GM12892 (cell line): ENCODE data around the gene ABCG4.

Experiments used
- DNase-seq: peaks from one replicate; pipeline ENCODE4 v3.0.0; 2011; ENCODE audit not compliant: insufficient read length
- FAIRE-seq: peaks from 2 replicates; lab custom pipeline; 2011; peaks lifted over from hg19 to GRCh38; lab: Jason Lieb, UNC
- POLR2A ChIP-seq: IDR thresholded peaks from 2 replicates; pipeline ENCODE4 v1.6.1; 2011; ENCODE audit warnings: low read depth, low read length, control low read depth
- POLR2AphosphoS5 ChIP-seq: IDR thresholded peaks from 2 replicates; pipeline ENCODE4 v1.6.1; 2011; ENCODE audit warnings: low read depth, low read length, control low read depth
- TAF1 ChIP-seq: IDR thresholded peaks from 2 replicates; pipeline ENCODE4 v1.6.1; 2011; ENCODE audit warnings: low read depth, mild to moderate bottlenecking, control low read depth, low read length, borderline replicate concordance

Gene ABCG4

GRCh38 chr11:119108146-119108856 lies 40.6 kb upstream of the ABCG4 start:
- FAIRE-seq (peak; percentile 97), DNase-seq (no peak)
- TF ChIP-seq POLR2AphosphoS5 (no peak), TAF1 (no peak), POLR2A (no peak)

- TF ChIP-seq POLR2A (no peak), TAF1 (no peak), POLR2AphosphoS5 (no peak)
- no peak for DNase-seq
- no peak for FAIRE-seq
Measured at GRCh38 chr11:119108857-119109221, 40.0 kb upstream of the ABCG4 start.

- no peak for FAIRE-seq
Measured at GRCh38 chr11:119109843-119110242, 39.0 kb upstream of the ABCG4 start.

GRCh38 chr11:119110439-119110838 lies 38.4 kb upstream of the ABCG4 start:
- no peak for DNase-seq
- FAIRE-seq: no peak
- TF ChIP-seq POLR2A: no peak
- no peak for TF ChIP-seq TAF1
- no peak for TF ChIP-seq POLR2AphosphoS5

More at GRCh38 chr11:119109843-119110242, 39.0 kb upstream of the ABCG4 start:
- no peak for DNase-seq
- TF ChIP-seq POLR2A (no peak), TAF1 (no peak), POLR2AphosphoS5 (no peak)

GRCh38 chr11:119111361-119111925 lies 37.4 kb upstream of the ABCG4 start:
- FAIRE-seq (no peak), DNase-seq (no peak)
- no peak for TF ChIP-seq TAF1

GRCh38 chr11:119112314-119113020 lies 36.4 kb upstream of the ABCG4 start:
- TF ChIP-seq POLR2AphosphoS5 (no peak), TAF1 (no peak), POLR2A (no peak)

GRCh38 chr11:119113716-119114115 lies 35.1 kb upstream of the ABCG4 start:
- no peak for DNase-seq
- no peak for FAIRE-seq
- TF ChIP-seq TAF1 (no peak), POLR2A (no peak), POLR2AphosphoS5 (no peak)

More at GRCh38 chr11:119112314-119113020, 36.4 kb upstream of the ABCG4 start:
- DNase-seq: no peak
- FAIRE-seq: no peak

GRCh38 chr11:119114351-119114750 lies 34.5 kb upstream of the ABCG4 start:
- FAIRE-seq: no peak
- no peak for DNase-seq
- TF ChIP-seq TAF1 (no peak), POLR2A (no peak), POLR2AphosphoS5 (no peak)

- TF ChIP-seq TAF1 (no peak), POLR2A (no peak), POLR2AphosphoS5 (no peak)
- DNase-seq: no peak
- FAIRE-seq: peak; percentile 79
Measured at GRCh38 chr11:119115484-119116234, 33.2 kb upstream of the ABCG4 start.

GRCh38 chr11:119116235-119116594 lies 32.6 kb upstream of the ABCG4 start:
- no peak for FAIRE-seq
- TF ChIP-seq POLR2A (no peak), TAF1 (no peak)
- DNase-seq: no peak

GRCh38 chr11:119116601-119117000 lies 32.3 kb upstream of the ABCG4 start:
- DNase-seq: no peak
- TF ChIP-seq POLR2A (no peak), TAF1 (no peak), POLR2AphosphoS5 (no peak)
- no peak for FAIRE-seq
